Measurements from ENCODE around the gene LRRK1.
A peak's percentile ranks its signal among the peaks of the same experiment; 100 is the strongest.

Gene LRRK1

GRCh38 chr15:101063212-101063611, 144.1 kb downstream of the LRRK1 start:
- peaks cover 4% of the 10 kb centered on the region for H3K9me3 Mint-ChIP-seq
- no peak for TF ChIP-seq CTCF (IDR thresholded peaks at IDR 0.05; ENCODE audit: unreplicated experiment in 3 of 3)
- H3K4me1 Mint-ChIP-seq: peaks cover 28% of the 10 kb centered on the region
- H3K27ac Mint-ChIP-seq: peak overlapping the region; percentile 52 to 90 (median 87)
- peaks cover 12% of the 10 kb centered on the region for H3K27me3 Mint-ChIP-seq (ENCODE audit: low read depth)
- H3K4me3 Mint-ChIP-seq: no peak overlapping the region
- peaks cover 5% of the 10 kb centered on the region for H3K36me3 Mint-ChIP-seq (ENCODE audit: low read depth)

DNA sequence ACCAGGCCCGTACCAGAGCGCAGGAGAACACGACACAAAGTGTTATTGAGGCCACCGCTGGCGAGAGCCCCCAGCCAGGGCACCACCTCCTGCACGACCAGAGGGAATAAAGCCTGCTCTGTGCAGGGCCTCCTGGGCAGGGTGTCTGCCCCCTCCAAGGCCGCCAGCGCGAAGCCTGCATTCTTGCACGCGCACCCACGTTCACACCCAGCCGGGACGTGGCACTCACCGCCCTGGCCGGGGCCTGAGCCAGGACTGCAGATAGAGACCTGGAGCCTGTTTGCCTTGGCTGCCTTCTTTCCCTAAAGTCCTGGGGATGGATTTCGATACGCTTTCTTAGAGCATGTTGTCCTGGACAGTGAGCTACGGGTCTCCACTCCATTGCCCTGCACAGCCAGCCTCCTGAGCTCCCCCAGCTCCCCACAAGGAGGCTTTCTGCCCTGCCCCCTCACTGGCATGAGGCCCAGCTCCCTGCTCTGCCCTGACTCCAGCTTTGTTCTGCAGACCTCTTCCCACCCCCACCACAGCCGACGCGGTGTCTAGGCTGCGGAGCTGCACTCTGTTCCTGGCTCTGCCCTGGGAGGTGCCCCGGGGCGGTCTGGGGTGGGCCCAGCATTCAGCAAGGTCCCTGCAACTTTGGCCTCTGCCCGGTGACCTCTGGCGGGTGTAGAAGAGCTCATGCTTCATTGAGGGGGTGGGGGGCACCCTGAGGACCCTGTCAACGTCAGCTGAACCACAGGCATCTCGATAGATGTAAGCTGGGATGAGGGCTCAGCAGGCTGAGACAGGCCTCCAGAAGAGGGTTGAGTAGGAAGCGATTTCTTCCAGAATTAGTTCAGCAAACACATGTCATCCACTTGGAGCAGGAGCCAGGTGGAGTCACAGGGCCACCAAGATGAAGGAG, 145.0 kb downstream of the LRRK1 start:
- Mint-ChIP-seq H3K27ac (peak overlapping the region; percentile 87 to 90 (median 87)), H3K4me1 (peaks cover 32% of the 10 kb centered on the region), H3K36me3 (ENCODE audit: low read depth) (peaks cover 5% of the 10 kb centered on the region), H3K9me3 (no peaks in the 10 kb centered on the region), H3K27me3 (ENCODE audit: low read depth) (peaks cover 12% of the 10 kb centered on the region), H3K4me3 (peak overlapping the region in 1 of 3 experiments; percentile 6)
- TF ChIP-seq CTCF (IDR thresholded peaks at IDR 0.05; ENCODE audit: unreplicated experiment in 3 of 3): no peak

DNA sequence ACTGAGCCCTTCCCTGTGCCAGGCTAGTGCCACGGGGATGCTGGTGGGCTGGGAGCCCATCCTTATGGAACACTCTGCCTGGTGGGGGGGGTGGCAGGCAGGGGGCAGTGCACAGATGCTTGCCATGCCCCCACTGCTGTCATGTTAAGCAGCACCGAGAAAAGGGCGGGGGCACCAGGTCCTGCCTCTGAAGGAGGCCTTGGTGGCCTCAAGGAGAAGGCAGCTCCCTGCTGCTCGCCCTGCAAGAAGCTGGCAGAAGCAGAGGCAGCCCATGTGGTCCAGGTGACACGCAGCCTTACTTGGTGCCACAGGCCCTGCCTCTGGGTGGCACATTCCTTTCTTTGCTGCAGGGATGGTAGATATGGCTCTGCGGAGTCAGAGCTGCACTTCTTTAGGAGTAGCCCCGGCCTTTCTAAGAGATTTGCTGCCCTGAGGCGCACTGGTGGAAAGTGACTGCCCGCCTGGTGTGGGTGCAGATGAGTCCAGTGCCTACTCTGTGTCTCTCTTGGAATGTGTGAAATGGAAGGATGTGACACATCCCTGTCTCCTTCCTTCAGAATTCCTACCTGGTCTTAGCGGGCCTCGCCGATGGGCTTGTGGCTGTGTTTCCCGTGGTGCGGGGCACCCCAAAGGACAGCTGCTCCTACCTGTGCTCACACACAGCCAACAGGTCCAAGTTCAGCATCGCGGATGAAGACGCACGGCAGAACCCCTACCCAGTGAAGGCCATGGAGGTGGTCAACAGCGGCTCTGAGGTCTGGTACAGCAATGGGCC, 145.8 kb downstream of the LRRK1 start:
- no peak overlapping the region for H3K4me3 Mint-ChIP-seq
- H3K4me1 Mint-ChIP-seq: peaks cover 40% of the 10 kb centered on the region
- no peaks in the 10 kb centered on the region for H3K9me3 Mint-ChIP-seq
- peak overlapping the region in 2 of 3 experiments; percentile 87 to 90 for H3K27ac Mint-ChIP-seq
- H3K27me3 Mint-ChIP-seq (ENCODE audit: low read depth): peaks cover 12% of the 10 kb centered on the region
- no peak for TF ChIP-seq CTCF (IDR thresholded peaks at IDR 0.05; ENCODE audit: unreplicated experiment in 3 of 3)
- H3K36me3 Mint-ChIP-seq (ENCODE audit: low read depth): peaks cover 2% of the 10 kb centered on the region

GRCh38 chr15:101065570-101066221, 146.5 kb downstream of the LRRK1 start:
- Mint-ChIP-seq H3K4me3 (no peak overlapping the region), H3K4me1 (peaks cover 45% of the 10 kb centered on the region), H3K36me3 (ENCODE audit: low read depth) (no peaks in the 10 kb centered on the region), H3K27ac (no peak overlapping the region), H3K9me3 (no peaks in the 10 kb centered on the region), H3K27me3 (ENCODE audit: low read depth) (peaks cover 12% of the 10 kb centered on the region)
- no peak for TF ChIP-seq CTCF (IDR thresholded peaks at IDR 0.05; ENCODE audit: unreplicated experiment in 3 of 3)

GRCh38 chr15:101066501-101067408, 147.6 kb downstream of the LRRK1 start:
- no peak overlapping the region for H3K4me3 Mint-ChIP-seq
- H3K36me3 Mint-ChIP-seq (ENCODE audit: low read depth): no peaks in the 10 kb centered on the region
- H3K4me1 Mint-ChIP-seq: peaks cover 49% of the 10 kb centered on the region
- H3K27ac Mint-ChIP-seq: peak overlapping the region in 2 of 3 experiments; percentile 84 to 86
- H3K27me3 Mint-ChIP-seq (ENCODE audit: low read depth): peaks cover 12% of the 10 kb centered on the region
- TF ChIP-seq CTCF (IDR thresholded peaks at IDR 0.05; ENCODE audit: unreplicated experiment in 3 of 3): no peak
- no peaks in the 10 kb centered on the region for H3K9me3 Mint-ChIP-seq
